K562 treated with DMSO at 1 percent for 24 hours (cell line): ENCODE measurements around the gene NBPF1. TPM values are rescaled to one million over a fixed set of nuclear protein-coding genes. Genes with fewer than 3 reads are reported as not detected.

Source experiments
- total RNA-seq: library from RNA; unstranded; fragments of 300-600 nt; gene quantifications from 2 replicates; pipeline ENCODE4 v1.2.3, GENCODE V29; 2022; ENCODE audit warnings: low read depth; ENCODE audit not compliant: insufficient read depth

NBPF1 gene
- total RNA-seq, result 37.3 and 54.5 TPM in 2 replicates

GRCh38 chr1:16613185-16614147, at the start of gene NBPF1:
Gene NBPF1, minus strand, starts transcription at chr1:16613564.

GRCh38 chr1:16514107-16515055, 99.0 kb downstream of the NBPF1 start, which contains the start of gene RNU1-1:
Gene RNU1-1, minus strand, starts transcription at chr1:16514285.

Other genes with a start within 250 kb of the NBPF1 start
- 134 and 138 TPM in 2 replicates for gene SZRD1, start 246.3 kb downstream of the NBPF1 start, total RNA-seq
- gene SPATA21, start 176.1 kb downstream of the NBPF1 start, total RNA-seq, result 0.82 TPM in 1 of 2 replicates, not detected in the other
- 81.2 and 83.3 TPM in 2 replicates for gene NECAP2, start 172.8 kb downstream of the NBPF1 start, total RNA-seq
- gene RNU1-1, start 99.3 kb downstream of the NBPF1 start, total RNA-seq, result not detected in 2 replicates
- gene RNU1-3, start 53.4 kb upstream of the NBPF1 start, total RNA-seq, result not detected in 2 replicates
- gene RNU1-4, start 127.0 kb upstream of the NBPF1 start, total RNA-seq, result not detected in 2 replicates